K562 (cell line): ENCODE results near the gene IGF1R. TPM values are rescaled to one million over a fixed set of nuclear protein-coding genes. Genes with fewer than 3 reads are reported as not detected.

Experiments used
- ATAC-seq: fragments of 200-7000 bp; cut with Tn5 transposase; 3 replicates; pipeline ENCODE4 v1.9.1; 2020; ENCODE audit warnings: moderate library complexity
- BruUV-seq: library from RNA; stranded (reverse); fragments of 400-500 nt; replicated peaks from 2 replicates; lab custom pipeline; 2021; lab: Mats Ljungman, UMichigan
- CTCF ChIA-PET: fragments of 300-600 bp; formaldehyde crosslinking; extraction: SDS; loops from one replicate; lab custom pipeline; 2021; ENCODE audit warnings: low intra/inter-chr PET ratio; lab: Yijun Ruan, JAX
- POLR2A ChIA-PET: fragments of 300-600, 350-650 bp; sonication (Branson Sonifier 250); formaldehyde crosslinking; extraction: SDS; loops from one replicate; lab custom pipeline; 2021; ENCODE audit warnings: antibody characterized with exemption, inconsistent platforms; lab: Yijun Ruan, JAX
- DNase-seq, 4 experiments: peaks; one replicate each; pipeline versions ENCODE4 v3.0.0 to v3.0.0-alpha.2; 2011 to 2018; ENCODE audit warnings: low spot score in 3 of 4, mixed read lengths in 3 of 4; ENCODE audit errors: extremely low read depth in 1 of 4
- FAIRE-seq: peaks from 2 replicates; lab custom pipeline; 2011; peaks lifted over from hg19 to GRCh38; lab: Jason Lieb, UNC
- H2AFZ ChIP-seq: 2 replicates; pipeline ENCODE4 v1.6.0; 2011; ENCODE audit warnings: low read depth, low read length, control low read depth, inconsistent platforms
- H3K27ac ChIP-seq: fragments of 200-600 bp; 3 replicates; pipeline ENCODE4 v1.8.0; 2011; ENCODE audit warnings: low read depth, mild to moderate bottlenecking, control low read depth, inconsistent platforms, low read length, moderate library complexity, mixed read lengths; ENCODE audit errors: extremely low read depth
- H3K27me3 ChIP-seq, 2 experiments: fragments of 300-600 bp in 1 of 2; 2 replicates in 1 of 2; 3 replicates in 1 of 2; pipeline versions ENCODE4 v1.6.0 to v1.8.0; 2011; ENCODE audit warnings: inconsistent platforms in 2 of 2, low read length in 2 of 2, mild to moderate bottlenecking in 1 of 2, mixed read lengths in 1 of 2, moderate library complexity in 1 of 2; ENCODE audit not compliant: control insufficient read depth in 2 of 2, insufficient read depth in 2 of 2
- H3K36me3 ChIP-seq: fragments of 300-600 bp; 3 replicates; pipeline ENCODE4 v1.8.0; 2011; ENCODE audit warnings: mild to moderate bottlenecking, low read length, inconsistent platforms; ENCODE audit not compliant: control insufficient read depth, insufficient read depth
- H3K4me1 ChIP-seq, 2 experiments: fragments of 200-600 bp in 1 of 2; replicated peaks in 1 of 2; 2 replicates in 1 of 2; 3 replicates in 1 of 2; pipeline versions ENCODE4 v1.5.1 to v1.8.0; 2011; ENCODE audit warnings: inconsistent platforms in 2 of 2, low read length in 2 of 2, mild to moderate bottlenecking in 1 of 2, mixed read lengths in 1 of 2, moderate library complexity in 1 of 2; ENCODE audit not compliant: control insufficient read depth in 2 of 2, insufficient read depth in 2 of 2
- H3K4me2 ChIP-seq: 2 replicates; pipeline ENCODE4 v1.6.1; 2011; ENCODE audit warnings: low read length, control low read depth, inconsistent platforms, mixed read lengths; ENCODE audit not compliant: insufficient read depth
- H3K4me3 ChIP-seq: fragments of 200-600 bp; sonication (generic), shearing (Covaris generic); 2 replicates; pipeline ENCODE4 v1.5.1; 2016; ENCODE audit warnings: control low read depth, inconsistent platforms
- H3K79me2 ChIP-seq: fragments of 200-600 bp; 3 replicates; pipeline ENCODE4 v1.8.0; 2011; ENCODE audit warnings: low read length, inconsistent platforms; ENCODE audit not compliant: control insufficient read depth, insufficient read depth
- H3K9ac ChIP-seq, 2 experiments: 2 replicates each; pipeline versions ENCODE4 v1.6.0 to v1.6.1; 2011; ENCODE audit warnings: low read depth in 2 of 2, low read length in 2 of 2, control low read depth in 1 of 2, inconsistent platforms in 1 of 2, mild to moderate bottlenecking in 1 of 2, mixed read lengths in 1 of 2; ENCODE audit not compliant: insufficient read depth in 1 of 2
- H3K9me1 ChIP-seq: one replicate; pipeline ENCODE4 v1.6.0; 2011; ENCODE audit warnings: inconsistent platforms, mild to moderate bottlenecking, low read length, moderate library complexity; ENCODE audit not compliant: control insufficient read depth, insufficient read depth
- H3K9me3 ChIP-seq: replicated peaks from 2 replicates; pipeline ENCODE4 v1.5.1; 2011; ENCODE audit warnings: low read depth, low read length, inconsistent platforms; ENCODE audit not compliant: control insufficient read depth, insufficient read depth
- H4K20me1 ChIP-seq: replicated peaks from 2 replicates; pipeline ENCODE4 v1.6.1; 2011; ENCODE audit warnings: low read length, inconsistent platforms, mixed read lengths; ENCODE audit not compliant: control insufficient read depth, insufficient read depth
- CEBPG ChIP-seq, 3 experiments: fragments of 200-800 bp in 1 of 3; sonication (Bioruptor generic) in 1 of 3; sonication (generic) in 1 of 3; formaldehyde crosslinking in 1 of 3; IDR thresholded peaks in 2 of 3; conservative IDR thresholded peaks in 1 of 3; 2 replicates each; pipeline versions ENCODE4 v1.6.1 to v1.8.0; 2016 to 2022; ENCODE audit warnings: missing compliant biosample characterization in 2 of 3, missing genetic modification characterization in 2 of 3, mild to moderate bottlenecking in 1 of 3, missing genetic modification reagents in 1 of 3
- CHCHD3 ChIP-seq: fragments of 250-450 bp; sonication (Bioruptor Pico); IDR thresholded peaks from 2 replicates; pipeline ENCODE4 v2.1.2; 2022; ENCODE audit warnings: mild to moderate bottlenecking
- FOXA3 ChIP-seq, 2 experiments: fragments of 450-650 bp in 1 of 2; sonication (generic) in 1 of 2; formaldehyde crosslinking; IDR thresholded peaks in 1 of 2; conservative IDR thresholded peaks in 1 of 2; 2 replicates each; pipeline versions ENCODE4 v1.4.0 to v1.8.0; 2020 to 2022; ENCODE audit warnings: mild to moderate bottlenecking in 2 of 2, missing genetic modification reagents in 1 of 2
- HNRNPUL1 ChIP-seq: fragments of 200-400 bp; formaldehyde crosslinking; IDR thresholded peaks from 2 replicates; pipeline ENCODE4 v1.6.1; 2017; ENCODE audit warnings: low read length
- ILF3 ChIP-seq: fragments of 450-650 bp; IDR thresholded peaks from 2 replicates; pipeline ENCODE4 v1.6.1; 2018; ENCODE audit warnings: antibody characterized with exemption, mild to moderate bottlenecking, moderate library complexity, borderline replicate concordance
- MITF ChIP-seq: IDR thresholded peaks from 2 replicates; pipeline ENCODE4 v1.6.1; 2014; ENCODE audit warnings: antibody characterized with exemption
- PRPF4 ChIP-seq: fragments of 200-400 bp; formaldehyde crosslinking; IDR thresholded peaks from one replicate; pipeline ENCODE4 v1.6.1; 2017; ENCODE audit warnings: low read length, low read depth, mild to moderate bottlenecking; ENCODE audit not compliant: insufficient read depth, poor library complexity, severe bottlenecking
- PTTG1 ChIP-seq: fragments of 450-650 bp; IDR thresholded peaks from 2 replicates; pipeline ENCODE4 v1.6.1; 2016; ENCODE audit warnings: low read depth, mild to moderate bottlenecking, missing genetic modification characterization, missing compliant biosample characterization
- SAP30 ChIP-seq: fragments of 200-600 bp; sonication (generic); IDR thresholded peaks from 2 replicates; pipeline ENCODE4 v1.6.1; 2012; ENCODE audit warnings: borderline replicate concordance, low read depth, mild to moderate bottlenecking, moderate library complexity, low read length, control low read depth, inconsistent platforms; ENCODE audit not compliant: insufficient read depth, poor library complexity, severe bottlenecking
- TAF9B ChIP-seq: fragments of 450-650 bp; IDR thresholded peaks from 2 replicates; pipeline ENCODE4 v1.6.1; 2018; ENCODE audit warnings: mild to moderate bottlenecking; ENCODE audit not compliant: partially characterized antibody
- ZNF23 ChIP-seq: fragments of 250-450 bp; sonication (Bioruptor Pico); IDR thresholded peaks from 2 replicates; pipeline ENCODE4 v1.4.0; 2020; ENCODE audit warnings: mild to moderate bottlenecking
- ZZZ3 ChIP-seq: fragments of 450-650 bp; IDR thresholded peaks from 2 replicates; pipeline ENCODE4 v1.6.1; 2016; ENCODE audit warnings: antibody characterized with exemption, mild to moderate bottlenecking, moderate library complexity
- WGBS: fragments of 100-300 bp; shearing (Covaris generic); methylation state at CpG from one replicate; pipeline ENCODE4 v1.1.6; 2016; ENCODE audit warnings: low coverage, mixed read lengths; ENCODE audit not compliant: insufficient coverage; ENCODE audit errors: missing lambda C conversion rate; 5-methylcytosine and 5-hydroxymethylcytosine counted together
- in situ Hi-C: fragments of 300-500 bp; cut with MboI; formaldehyde crosslinking; loops from 4 replicates; pipeline ENCODE4 v1.15.0; 2018; ENCODE audit warnings: inconsistent platforms, mixed read lengths
- intact Hi-C: fragments of 100-400 bp; cut with micrococcal nuclease; formaldehyde crosslinking; loops from 2 replicates; pipeline ENCODE4 v1.14.2; 2022
- polyA plus RNA-seq, 8 experiments: library from polyadenylated mRNA; depleted of rRNA in 4 of 8; stranded (reverse) in 5 of 8; unstranded in 3 of 8; fragments of >200 nt; fragmentation: Nextera tagmentation in 2 of 8; fragmentation: Illumina TruSeq in 1 of 8; extraction: Ambion mirVana in 2 of 8; extraction: Trizol in 1 of 8; gene quantifications; 2 replicates each; pipeline versions ENCODE4 v1.2.1 to v1.2.3, GENCODE V29; 2011 to 2014; ENCODE audit warnings: inconsistent platforms in 1 of 8, missing spikeins in 1 of 8
- total RNA-seq, 7 experiments: library from RNA; depleted of rRNA in 6 of 7; stranded (reverse); fragments of >200 nt in 6 of 7; fragmentation: Illumina TruSeq in 2 of 7; extraction: Trizol in 2 of 7; gene quantifications; 2 replicates each; pipeline versions ENCODE4 v1.2.1 to v1.2.3, GENCODE V29; 2011 to 2021; ENCODE audit warnings: low replicate concordance in 1 of 7

IGF1R gene
- total and polyA plus RNA-seq, 9 of the 15 experiments (the other 6 are each of a cell fraction or from before 2014, with no cell fraction given) = 0.35 to 8.0 (median 1.6) TPM

GRCh38 chr15:98795980-98796379, 147.6 kb downstream of the IGF1R start:
- Histone ChIP-seq H2AFZ (no peak overlapping the region), H3K36me3 (no peaks in the 10 kb centered on the region), H3K9me3 (no peaks in the 10 kb centered on the region), H3K9ac (no peak overlapping the region), H3K79me2 (no peaks in the 10 kb centered on the region), H3K4me3 (no peak overlapping the region), H4K20me1 (peaks cover 26% of the 10 kb centered on the region), H3K4me2 (no peak overlapping the region), H3K9me1 (peaks cover 3% of the 10 kb centered on the region), H3K27me3 (peaks cover 8 to 18% of the 10 kb centered on the region in 2 experiments), H3K4me1 (no peaks in the 10 kb centered on the region), H3K27ac (no peak overlapping the region)
- FAIRE-seq = no peak
- no peak for DNase-seq
- intact Hi-C loops (no loop called here), in situ Hi-C loops (no loop called here)
- ChIA-PET POLR2A (no interaction called here), CTCF (no interaction called here)
- TF ChIP-seq FOXA3 (CRISPR knock-in tag; conservative IDR thresholded peaks at IDR 0.05 in 1 of 2, IDR thresholded peaks at IDR 0.05 in 1 of 2) = no peak
- TF ChIP-seq SAP30 = no peak
- TF ChIP-seq ZNF23 (CRISPR knock-in tag) = no peak
- no peak for TF ChIP-seq HNRNPUL1
- TF ChIP-seq ZZZ3 = no peak
- TF ChIP-seq CHCHD3 = no peak
- no peak for TF ChIP-seq PRPF4
- no peak for TF ChIP-seq ILF3
- no peak for TF ChIP-seq MITF
- no peak for TF ChIP-seq TAF9B
- TF ChIP-seq CEBPG (CRISPR knock-in tag; IDR thresholded peaks at IDR 0.05) = no peak
- no peak for TF ChIP-seq CEBPG (tag; conservative IDR thresholded peaks at IDR 0.05 in 1 of 2, IDR thresholded peaks at IDR 0.05 in 1 of 2)
- no peak for TF ChIP-seq PTTG1 (tag)
- ATAC-seq = no peak
- no TSS peak for BruUV-seq
- 0% methylated on average over 10 of the region's 10 CpGs for WGBS
